Measurements from ENCODE around the gene MYL6B.
"Not testable (repeated sequence)": the region's sequence is repeated elsewhere in the genome, so short reads cannot be mapped to it uniquely, and the experiment has no call there.

Gene MYL6B

DNA sequence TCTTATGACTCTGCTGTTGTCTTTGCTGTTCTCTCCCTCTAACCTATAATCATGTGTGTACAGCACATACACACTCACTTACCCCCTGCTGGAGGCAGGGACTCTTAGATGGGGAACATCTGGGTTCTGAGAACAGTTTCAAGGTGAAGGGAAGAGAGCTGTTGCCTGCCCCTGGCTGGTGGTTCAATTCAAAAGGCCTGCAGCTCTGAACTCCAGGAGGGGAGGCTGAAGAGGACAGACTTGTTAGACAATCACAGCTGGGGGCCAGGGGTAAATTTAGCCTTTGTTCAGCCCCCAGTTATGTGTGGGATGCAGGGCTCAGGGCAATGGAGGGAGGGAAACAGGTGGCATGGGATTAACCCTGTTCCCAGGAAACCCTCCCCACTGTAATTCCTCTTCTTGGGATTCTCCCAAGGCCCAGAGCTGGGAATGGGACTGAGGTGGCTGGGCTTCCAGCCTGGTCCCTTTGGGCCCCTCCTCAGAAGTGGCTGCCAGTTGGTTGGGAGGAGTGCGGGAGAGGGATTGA lies 1.9 kb downstream of the MYL6B start:
- DNase-seq: no peak

DNA sequence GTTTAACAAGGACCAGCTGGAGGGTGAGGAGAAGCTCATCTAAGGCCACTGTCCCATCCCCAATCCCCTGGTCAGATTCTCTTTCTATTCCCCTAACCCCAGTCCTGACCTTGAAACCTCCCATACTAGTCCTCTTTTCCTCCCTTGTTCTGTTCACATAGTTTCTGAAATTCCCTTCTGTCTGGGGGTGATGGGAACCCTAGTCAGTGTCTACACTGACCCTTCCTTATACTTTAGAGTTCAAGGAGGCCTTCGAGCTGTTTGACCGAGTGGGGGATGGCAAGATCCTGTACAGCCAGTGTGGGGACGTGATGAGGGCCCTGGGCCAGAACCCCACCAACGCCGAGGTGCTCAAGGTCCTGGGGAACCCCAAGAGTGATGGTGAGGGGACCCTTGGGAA lies 2.4 kb downstream of the MYL6B start:
- DNase-seq: no peak

DNA sequence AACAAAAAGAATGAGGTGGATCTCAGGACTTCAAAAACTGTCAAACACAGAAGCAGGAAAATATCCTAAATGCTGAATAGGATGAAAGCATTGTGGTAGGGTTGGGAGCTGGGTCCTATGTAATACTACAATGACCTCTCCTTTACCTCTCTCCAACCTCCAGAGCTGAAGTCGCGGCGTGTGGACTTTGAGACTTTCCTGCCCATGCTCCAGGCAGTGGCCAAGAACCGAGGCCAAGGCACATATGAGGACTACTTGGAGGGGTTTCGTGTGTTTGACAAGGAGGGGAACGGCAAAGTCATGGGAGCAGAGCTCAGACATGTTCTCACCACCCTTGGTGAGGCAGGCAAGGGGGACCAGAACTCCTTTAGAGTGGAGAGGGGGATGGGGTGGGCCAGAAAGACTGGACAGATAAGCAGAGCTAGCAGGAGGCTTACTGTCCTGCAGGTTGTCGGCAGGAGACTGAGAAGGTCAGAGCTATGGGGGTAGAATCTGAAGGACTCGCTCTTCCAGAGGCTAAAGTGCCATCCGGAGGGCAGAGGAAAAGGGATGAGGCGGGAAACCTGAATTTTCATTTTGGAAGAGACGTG lies 3.0 kb downstream of the MYL6B start:
- no peak for DNase-seq

DNA sequence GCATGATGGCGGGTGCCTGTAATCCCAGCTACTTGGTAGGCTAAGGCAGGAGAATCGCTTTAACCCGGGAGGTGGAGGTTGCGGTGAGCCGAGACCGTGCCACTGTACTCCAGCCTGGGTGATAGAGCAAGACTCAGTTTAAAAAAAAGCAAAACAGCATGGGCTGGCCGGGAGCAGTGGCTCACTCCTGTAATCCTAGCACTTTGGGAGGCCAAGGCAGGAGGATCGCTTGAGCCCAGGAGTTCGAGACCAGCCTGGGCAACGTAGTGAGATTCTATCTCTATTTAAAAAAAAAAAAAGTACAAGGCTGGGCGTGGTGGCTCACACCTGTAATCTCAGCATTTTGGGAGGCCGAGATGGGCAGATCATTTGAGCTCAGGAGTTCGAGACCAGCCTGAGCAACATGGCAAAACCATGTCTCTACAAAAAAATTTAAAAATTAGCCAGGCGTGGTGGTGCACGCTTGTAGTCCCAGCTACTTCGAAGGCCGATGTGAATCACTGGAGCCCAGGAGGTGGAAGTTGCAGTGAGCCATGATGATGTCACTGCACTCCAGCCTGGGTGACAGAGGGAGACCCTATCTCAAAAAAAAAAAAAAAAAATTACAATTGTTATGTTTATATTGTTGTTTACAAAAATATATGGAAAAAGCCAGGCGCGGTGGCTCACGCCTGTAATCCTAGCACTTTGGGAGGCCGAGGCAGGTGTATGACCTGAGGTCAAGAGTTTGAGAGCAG lies 4.2 kb downstream of the MYL6B start:
- not testable (repeated sequence) for DNase-seq

DNA sequence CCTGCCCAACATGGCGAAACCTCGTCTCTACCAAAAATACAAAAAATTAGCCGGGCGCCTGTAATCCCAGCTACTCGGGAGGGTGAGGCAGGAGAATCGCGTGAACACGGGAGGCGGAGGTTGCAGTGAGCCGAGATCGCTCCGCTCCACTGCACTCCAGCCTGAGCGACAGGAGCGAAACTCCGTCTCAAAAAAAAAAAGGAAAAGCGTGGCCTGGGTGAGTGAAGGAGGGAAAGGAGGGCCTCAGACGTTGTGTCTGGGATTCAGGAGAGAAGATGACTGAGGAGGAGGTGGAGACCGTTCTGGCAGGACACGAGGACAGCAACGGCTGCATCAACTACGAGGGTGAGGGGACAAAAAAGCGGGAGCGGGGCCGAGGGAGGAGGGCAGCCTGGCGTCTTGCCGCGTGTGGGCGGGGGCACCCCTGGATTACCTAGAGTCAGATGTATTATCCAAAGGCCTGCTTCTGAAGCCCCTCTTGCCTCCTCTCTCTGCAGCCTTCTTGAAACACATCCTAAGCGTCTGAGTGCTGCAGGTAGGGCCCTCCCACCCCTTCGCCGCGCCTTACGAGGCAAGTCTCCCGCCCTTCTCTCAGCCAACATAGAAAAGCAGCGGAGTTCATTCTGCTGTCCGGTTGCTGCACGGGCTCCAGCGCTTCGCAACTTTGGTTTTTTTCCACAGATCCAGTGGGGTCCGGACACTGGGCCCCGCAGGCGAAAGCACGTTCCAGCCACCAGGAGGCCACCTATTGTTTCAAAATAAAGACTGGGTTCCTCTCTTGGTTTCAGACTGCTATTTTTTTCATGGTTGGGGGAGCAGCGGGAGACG lies 5.0 kb downstream of the MYL6B start:
- peak; percentile 85 for DNase-seq

DNA sequence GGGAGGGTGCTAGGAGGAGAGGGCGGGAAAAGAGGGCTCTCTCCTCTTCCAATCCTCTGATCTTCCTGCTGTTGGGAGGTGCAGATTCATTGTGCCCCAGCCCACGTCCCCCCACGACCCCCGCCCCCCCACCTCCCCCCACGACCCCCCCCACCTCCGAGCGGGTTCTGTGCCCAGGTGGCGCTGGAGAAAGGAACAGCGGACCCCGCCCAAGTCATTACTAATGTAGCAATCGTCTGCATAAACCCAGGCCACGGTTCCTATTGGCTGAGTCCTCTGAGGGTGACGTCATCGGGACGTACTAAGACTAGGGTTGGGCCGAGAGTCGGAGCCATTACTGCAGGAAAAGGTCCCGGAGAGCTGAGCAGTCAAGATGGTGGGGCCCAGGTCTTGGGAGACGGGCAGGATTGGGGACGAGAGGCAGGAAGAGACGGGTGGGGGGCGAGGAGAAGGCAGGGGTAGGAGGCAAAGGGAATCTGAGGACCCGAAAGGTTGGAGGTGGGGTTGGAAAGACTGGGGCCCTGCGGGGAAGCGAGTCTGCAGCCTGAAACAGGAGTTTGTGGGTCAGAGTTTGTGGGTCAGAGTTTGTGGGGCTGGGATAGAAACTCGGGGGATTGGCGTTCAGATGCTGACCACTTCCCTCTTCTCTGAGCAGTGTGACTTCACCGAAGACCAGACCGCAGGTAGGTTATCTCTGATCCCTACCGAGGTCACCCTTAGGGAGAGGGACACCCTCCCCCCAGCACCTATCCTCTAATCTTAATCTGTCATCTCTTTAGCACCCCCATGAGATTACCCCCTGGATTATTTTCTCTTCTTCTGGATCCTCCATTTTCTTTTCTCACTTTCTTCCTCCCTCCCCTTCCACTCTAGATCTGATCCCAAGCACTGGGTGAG lies 5.9 kb downstream of the MYL6B start, which contains the start of gene MYL6:
TSS of gene MYL6 (plus strand) at position 331 of the 897 bp plus-strand sequence. CDS start at position 374, 43 bp downstream.
- peak; percentile 92 for DNase-seq

DNA sequence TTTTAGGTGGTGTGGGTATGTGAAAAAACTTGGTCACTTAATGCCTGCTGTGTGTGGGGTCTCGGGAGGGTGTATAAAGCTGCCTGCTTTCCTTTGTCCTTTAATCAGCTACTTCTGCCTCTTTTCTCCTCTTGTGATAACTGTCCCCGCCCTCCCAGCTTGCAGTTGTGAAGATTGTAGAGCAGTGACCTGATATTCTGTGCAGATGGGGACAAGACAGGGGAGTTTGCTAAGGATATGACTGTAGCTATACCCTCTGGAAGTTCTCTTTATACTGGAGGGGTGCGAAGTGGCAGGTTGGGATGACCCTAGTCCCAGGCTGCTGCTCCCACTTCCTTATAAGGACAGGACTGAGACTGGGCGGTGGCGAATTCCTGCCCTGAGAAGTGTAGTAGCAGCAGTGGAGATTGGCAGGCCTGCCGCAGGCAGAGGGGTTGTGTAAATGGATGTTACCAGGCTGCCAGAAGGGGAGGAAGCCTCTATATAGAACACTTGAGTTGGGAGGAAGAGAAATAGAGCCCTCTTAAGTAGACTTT lies 6.6 kb downstream of the MYL6B start:
- no peak for DNase-seq

DNA sequence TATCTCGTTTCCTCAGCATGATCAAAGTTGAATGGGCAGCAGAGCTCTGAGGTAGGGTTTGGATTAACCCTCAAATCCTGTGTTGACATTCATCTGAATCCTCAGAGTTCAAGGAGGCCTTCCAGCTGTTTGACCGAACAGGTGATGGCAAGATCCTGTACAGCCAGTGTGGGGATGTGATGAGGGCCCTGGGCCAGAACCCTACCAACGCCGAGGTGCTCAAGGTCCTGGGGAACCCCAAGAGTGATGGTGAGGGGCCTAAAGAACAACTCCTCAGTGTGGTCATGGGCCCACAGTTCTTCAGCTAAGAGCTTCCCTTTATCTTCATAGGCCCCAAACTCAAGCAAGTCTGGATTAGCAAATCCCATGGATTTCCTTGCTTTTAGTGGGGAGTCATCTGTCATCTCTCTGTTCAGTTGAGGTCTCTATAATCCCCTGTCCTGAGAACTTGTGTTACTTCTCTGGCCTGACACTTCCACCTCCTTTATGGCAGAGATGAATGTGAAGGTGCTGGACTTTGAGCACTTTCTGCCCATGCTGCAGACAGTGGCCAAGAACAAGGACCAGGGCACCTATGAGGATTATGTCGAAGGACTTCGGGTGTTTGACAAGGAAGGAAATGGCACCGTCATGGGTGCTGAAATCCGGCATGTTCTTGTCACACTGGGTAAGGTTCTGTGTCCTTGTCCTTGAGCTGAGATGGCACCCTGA lies 7.2 kb downstream of the MYL6B start:
- DNase-seq: no peak

DNA sequence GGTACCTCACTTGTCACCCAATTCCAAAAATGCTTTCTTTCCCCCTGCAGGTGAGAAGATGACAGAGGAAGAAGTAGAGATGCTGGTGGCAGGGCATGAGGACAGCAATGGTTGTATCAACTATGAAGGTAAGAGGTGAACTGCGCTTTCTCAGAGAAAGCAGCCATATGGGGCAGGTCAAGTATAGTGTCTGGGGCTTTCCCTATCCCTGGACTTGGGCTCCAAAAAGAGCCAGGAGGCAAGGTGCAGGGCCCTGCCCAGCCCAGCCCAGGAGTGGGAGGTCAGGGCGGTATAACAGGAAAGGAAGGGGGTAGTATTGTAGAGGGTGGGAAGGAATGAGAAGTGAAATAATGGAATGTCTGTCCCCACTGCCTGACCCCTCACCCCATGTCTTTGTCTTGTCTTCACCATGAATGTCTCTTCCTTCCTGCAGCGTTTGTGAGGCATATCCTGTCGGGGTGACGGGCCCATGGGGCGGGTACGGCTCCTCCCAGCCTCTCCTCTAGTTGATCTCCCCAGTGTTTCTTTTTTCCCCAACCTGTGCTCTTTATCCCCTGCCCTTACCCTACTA lies 7.9 kb downstream of the MYL6B start:
- no peak for DNase-seq

DNA sequence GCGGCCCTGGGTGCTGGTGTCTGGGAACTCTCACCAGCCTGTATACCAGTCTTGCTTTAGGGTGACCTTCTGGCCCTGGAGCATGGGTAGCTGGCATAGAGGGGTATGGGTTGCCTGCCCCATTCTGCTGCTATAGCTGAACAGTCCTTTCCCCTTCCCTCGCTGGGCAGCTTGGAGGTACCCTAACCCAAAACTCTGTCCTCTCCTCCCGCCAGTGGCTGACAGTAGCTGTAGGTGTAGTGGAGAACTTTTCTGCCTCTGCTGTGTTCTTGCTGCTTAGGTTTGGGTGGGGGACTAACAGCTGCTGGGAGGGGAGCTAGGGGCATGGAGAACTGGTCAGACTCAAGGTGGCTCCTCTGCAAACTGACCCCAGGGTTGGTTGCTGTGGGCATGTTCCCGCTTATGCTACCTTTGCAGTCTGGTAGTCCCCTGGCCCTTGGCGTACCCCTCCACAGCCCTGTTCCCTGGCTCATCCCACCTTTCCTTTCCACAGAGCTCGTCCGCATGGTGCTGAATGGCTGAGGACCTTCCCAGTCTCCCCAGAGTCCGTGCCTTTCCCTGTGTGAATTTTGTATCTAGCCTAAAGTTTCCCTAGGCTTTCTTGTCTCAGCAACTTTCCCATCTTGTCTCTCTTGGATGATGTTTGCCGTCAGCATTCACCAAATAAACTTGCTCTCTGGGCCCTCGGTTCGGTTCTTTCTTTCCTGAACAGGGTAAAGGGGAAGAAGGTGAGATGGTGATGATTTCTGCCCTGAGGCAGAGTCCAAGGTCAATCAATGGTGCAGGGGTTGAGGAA lies 8.7 kb downstream of the MYL6B start:
- DNase-seq: no peak

DNA sequence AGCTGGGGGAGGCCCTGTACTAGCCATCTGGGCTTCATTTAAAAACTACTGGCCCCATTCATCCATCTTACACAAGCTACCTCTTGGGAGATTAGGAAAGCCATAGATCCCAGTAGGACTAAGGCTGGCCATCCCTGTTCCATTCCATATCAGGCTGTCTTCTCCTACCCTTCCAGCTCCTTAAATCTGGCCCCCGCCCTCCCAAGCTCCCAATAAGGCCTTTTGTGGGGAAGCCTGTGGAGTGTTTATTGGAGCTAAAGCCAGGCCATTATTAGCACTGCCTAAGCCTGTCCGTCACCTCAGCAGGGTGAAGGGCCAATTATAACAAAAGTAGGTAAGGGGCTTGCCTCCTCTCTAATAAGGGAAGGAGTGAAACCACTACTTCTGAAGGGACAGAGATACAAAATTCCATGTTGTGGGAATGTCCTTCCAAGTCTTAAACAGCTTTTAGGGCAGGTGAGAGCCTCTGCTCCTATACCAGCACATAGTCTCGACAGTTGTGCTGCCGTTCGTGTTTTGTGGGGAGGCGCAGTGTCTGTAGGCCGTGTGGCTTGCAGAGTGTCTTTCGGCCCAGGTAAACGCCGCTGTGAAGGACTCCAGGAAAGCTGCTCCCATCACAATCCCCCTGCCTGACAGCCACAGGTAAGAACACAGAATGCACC lies 9.4 kb downstream of the MYL6B start:
- DNase-seq: no peak

DNA sequence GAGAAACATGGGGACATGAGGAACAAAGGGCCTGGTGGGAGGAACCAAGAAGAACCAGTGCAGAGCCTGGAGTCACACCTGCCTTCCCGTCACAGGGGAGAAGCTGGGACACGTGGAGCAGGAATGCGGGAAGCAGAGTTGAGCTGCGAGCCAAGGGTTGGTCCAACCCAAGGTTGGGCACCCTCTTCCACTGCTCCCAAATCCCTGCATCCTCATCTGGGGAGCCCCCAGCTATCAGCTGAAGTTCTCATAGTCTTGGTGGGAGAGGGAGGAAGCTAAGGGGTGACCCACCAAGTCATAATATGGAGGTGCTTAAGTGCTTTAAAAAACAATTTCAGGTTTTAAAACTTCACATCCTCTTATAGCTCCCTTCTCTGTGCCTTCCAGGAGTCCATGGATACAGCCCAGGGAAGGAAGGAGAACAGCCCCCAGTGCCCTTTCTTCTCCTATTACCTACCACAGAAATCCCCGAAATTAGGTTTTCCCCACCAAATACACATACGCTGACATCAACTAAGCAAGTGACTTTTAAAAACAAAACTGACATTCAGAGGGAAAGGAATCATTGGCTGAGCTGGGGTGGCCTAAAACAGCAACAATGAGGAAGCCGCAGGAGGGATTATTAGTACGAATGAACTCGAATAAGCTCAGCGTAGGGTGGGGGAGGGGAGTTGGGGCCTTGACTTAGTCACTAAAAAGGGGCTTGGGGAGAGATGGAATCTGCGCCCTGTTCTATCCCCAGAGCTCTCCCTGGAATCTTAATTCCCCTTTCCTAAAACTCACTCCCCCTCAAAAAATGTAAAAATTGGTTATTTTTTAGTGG lies 10.3 kb downstream of the MYL6B start:
- DNase-seq: no peak

DNA sequence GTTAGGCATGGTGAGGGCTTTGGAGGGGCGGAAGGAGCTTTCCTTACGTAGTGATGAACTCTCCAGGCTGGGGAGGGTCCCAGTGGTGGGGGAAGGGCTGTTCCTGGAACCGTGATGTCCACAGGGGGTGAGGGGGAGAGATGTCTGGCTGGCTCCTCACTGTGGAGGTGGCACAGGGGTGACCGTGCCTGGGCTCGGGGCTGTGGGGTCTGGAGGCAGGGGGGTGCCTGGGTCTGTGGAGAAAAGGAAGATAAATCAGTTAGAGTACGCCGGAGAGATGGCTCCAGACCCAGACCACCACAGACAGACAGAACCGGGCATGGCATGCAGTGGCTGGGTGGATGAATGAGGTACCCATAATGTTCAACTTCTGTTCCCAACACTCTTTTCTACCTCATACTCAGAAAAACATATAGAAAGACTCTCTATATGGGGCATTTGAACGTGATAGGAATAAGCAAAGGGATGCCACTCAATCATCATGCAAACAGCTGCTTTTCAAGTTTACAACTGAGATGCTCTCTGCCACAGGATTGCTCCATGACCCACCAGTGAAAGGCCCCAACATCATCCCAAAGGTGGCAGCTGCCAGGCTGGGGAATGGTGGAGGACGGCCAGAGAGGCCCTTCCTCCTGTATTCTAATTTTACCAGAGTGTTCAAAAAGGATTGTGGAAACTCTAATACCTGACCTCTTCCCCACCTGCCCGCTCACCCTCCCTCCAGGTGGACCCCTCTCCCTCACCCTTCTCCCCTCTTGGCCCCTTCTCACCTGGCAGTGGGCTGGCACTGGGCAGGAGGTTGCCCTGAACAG lies 11.4 kb downstream of the MYL6B start:
- no peak for DNase-seq

DNA sequence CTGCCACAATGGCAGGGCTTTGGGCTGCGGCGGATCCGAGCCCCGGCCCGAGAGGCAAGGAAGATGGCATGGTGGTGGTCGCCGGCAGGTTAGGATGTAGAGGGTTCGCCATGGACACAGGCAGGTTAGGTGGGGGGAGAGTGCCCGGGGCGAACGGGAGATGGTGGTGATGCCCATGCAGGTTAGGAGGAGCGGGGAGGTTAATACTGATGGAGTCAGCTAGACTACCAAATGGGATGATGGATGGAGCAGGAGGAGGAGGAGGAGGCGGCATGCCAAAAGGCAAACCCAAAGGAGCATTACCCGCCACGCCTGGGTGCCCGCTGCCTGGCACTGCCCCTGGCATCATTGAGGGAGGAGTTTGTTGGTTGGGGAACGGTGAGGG lies 11.9 kb downstream of the MYL6B start:
- no peak for DNase-seq

DNA sequence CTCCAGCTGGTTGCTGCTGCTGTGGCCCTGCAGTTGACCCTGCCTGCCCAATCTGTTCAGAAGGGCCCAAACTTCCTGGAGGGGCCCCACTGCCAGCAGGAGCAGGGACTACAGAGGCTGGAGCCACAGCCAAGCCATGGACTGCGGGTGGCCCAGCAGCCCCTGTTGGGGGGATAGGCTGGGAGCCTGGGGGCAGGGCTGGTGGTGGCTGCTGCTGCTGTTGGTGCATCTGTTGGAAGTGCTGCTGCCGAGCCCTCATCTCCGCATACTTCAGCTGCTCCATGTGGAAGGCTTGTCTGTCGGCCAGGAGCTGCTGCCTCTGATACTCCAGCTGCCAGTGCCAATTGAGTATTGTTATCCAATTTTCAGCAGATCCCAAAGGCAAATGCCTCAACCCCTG lies 13.0 kb downstream of the MYL6B start:
- DNase-seq: no peak

DNA sequence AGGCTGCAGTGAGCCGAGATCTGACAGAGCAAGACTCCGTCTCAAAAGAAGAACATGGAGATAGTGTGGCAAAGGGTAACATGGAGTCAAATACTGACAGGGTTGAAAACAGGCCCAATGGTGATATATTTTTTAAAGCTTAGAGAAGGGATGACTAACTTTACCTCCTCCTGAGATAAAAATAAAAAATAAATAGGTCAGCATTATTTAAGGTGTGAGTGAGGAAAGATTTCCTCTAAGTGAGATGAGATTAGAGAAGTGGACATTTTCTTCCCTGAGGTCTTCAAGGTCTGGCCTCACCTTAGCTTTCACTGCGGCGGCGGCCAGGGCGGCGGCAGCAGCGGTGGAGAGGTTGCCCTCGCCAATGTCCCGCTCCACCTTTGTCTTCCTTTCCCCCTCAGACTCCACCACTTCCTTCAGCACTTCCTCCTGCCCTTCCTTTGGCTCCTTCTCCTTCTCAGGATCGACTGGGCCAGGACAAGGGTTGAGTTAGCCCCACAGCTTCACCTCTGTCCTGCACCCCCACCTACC lies 16.9 kb downstream of the MYL6B start:
- DNase-seq: no peak

DNA sequence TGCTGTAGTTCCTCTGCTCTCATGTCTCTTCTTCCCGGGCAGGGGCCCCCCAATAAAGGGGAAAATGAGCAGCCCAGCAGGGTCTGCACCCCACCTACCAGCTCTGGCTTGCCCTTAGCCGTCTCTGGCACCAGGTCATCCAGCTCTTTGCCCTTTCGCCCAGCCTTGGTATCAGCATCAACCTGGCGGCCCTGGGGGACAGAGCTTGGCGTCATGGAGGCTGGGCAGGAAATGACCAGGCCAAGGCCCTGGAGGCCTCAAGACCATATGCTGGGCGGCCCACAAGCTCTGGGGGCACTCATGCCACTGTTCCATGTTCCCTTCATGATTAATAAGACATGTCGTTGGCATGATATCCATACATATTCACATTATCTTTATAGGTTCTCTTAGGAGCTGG lies 20.5 kb downstream of the MYL6B start:
- DNase-seq: no peak

DNA sequence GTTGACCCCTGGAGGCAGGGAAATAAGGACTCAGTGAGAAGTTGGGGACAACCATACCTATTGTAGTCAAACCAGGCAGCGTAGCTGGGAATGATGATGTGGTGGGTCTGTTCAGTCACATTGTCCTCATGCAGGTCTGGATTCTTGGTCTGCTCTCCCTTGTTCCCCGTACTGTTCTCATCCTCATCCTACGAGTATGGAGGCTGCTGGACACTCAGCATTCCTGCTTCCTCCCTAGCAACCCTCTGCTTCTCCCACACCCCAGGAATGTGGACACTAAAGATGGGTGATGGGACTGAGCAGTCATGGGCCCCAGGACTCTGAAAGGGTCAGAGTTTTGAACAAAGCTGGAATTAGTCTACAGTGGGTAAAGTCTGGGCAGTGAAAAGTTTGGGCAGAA lies 26.0 kb downstream of the MYL6B start:
- no peak for DNase-seq

All from NCI-H1092 treated with DMSO at 0.1 percent for 48 hours (cell line).